GM12878 (cell line): ENCODE measurements around the gene CHN1.

Source experiments
- EZH2 ChIP-seq: IDR thresholded peaks from 2 replicates; pipeline ENCODE4 v1.6.1; 2012; ENCODE audit warnings: low read depth, mild to moderate bottlenecking, control low read depth, inconsistent platforms, low read length, borderline replicate concordance; ENCODE audit not compliant: control insufficient read depth
- POLR2A ChIP-seq: IDR thresholded peaks from 2 replicates; pipeline ENCODE4 v1.6.1; 2011; ENCODE audit warnings: low read depth, mild to moderate bottlenecking, low read length
- SMAD5 ChIP-seq: IDR thresholded peaks from 2 replicates; pipeline ENCODE4 v1.6.1; 2016; ENCODE audit warnings: antibody characterized with exemption, low read depth
- TF ChIP-seq, protein P1 (sequence below), 3 experiments: IDR thresholded peaks in 2 of 3; conservative IDR thresholded peaks in 1 of 3; 2 replicates each; pipeline ENCODE4 v1.5.1; 2011; ENCODE audit warnings: low read depth in 3 of 3, low read length in 3 of 3, mild to moderate bottlenecking in 3 of 3, control low read depth in 2 of 3, moderate library complexity in 2 of 3, inconsistent platforms in 1 of 3, mixed read lengths in 1 of 3; ENCODE audit not compliant: control insufficient read depth in 2 of 3, insufficient read depth in 1 of 3; ENCODE audit errors: extremely low read depth in 1 of 3
- TF ChIP-seq, protein P2 (sequence below): IDR thresholded peaks from 2 replicates; pipeline ENCODE4 v1.6.1; 2012; ENCODE audit warnings: mild to moderate bottlenecking, low read depth, low read length

DNA sequence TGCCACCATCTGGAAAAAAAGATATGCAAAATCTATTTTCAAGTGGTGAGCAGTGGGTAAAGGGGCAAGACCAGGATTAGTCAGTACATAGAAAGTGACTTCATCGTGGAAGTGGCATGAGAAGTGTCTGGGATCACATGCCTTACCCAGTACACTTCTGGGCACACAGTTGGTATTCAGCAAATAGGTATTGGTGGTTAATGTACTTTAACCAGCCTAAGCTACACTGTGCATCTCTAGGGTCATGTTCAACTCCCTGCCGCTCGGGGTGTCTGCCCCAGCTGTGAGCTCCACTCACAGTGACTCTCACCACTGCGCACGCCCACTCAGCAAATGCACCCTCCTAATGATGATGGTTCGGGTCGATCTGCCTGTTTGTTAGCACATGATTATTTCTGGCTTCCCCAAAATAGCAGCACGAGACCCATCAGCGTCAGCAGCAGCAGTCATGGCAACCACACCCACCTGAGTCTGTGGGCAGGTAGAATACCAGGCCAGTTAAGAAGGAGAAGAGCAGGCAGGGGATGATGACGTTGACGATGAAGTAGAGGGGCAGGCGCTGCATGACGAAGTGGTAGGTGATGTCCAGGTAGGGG lies 252.0 kb downstream of the CHN1 start:
- no peak for TF ChIP-seq SMAD5
- TF ChIP-seq, protein P1, sequence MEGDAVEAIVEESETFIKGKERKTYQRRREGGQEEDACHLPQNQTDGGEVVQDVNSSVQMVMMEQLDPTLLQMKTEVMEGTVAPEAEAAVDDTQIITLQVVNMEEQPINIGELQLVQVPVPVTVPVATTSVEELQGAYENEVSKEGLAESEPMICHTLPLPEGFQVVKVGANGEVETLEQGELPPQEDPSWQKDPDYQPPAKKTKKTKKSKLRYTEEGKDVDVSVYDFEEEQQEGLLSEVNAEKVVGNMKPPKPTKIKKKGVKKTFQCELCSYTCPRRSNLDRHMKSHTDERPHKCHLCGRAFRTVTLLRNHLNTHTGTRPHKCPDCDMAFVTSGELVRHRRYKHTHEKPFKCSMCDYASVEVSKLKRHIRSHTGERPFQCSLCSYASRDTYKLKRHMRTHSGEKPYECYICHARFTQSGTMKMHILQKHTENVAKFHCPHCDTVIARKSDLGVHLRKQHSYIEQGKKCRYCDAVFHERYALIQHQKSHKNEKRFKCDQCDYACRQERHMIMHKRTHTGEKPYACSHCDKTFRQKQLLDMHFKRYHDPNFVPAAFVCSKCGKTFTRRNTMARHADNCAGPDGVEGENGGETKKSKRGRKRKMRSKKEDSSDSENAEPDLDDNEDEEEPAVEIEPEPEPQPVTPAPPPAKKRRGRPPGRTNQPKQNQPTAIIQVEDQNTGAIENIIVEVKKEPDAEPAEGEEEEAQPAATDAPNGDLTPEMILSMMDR (IDR thresholded peaks at IDR 0.05 in 2 of 3, conservative IDR thresholded peaks at IDR 0.05 in 1 of 3; ENCODE audit: control insufficient read depth in 2 of 3, extremely low read depth in 1 of 3, insufficient read depth in 1 of 3, low read depth in 3 of 3, low read length in 3 of 3), result no peak
- TF ChIP-seq POLR2A, result no peak
- TF ChIP-seq, protein P2, sequence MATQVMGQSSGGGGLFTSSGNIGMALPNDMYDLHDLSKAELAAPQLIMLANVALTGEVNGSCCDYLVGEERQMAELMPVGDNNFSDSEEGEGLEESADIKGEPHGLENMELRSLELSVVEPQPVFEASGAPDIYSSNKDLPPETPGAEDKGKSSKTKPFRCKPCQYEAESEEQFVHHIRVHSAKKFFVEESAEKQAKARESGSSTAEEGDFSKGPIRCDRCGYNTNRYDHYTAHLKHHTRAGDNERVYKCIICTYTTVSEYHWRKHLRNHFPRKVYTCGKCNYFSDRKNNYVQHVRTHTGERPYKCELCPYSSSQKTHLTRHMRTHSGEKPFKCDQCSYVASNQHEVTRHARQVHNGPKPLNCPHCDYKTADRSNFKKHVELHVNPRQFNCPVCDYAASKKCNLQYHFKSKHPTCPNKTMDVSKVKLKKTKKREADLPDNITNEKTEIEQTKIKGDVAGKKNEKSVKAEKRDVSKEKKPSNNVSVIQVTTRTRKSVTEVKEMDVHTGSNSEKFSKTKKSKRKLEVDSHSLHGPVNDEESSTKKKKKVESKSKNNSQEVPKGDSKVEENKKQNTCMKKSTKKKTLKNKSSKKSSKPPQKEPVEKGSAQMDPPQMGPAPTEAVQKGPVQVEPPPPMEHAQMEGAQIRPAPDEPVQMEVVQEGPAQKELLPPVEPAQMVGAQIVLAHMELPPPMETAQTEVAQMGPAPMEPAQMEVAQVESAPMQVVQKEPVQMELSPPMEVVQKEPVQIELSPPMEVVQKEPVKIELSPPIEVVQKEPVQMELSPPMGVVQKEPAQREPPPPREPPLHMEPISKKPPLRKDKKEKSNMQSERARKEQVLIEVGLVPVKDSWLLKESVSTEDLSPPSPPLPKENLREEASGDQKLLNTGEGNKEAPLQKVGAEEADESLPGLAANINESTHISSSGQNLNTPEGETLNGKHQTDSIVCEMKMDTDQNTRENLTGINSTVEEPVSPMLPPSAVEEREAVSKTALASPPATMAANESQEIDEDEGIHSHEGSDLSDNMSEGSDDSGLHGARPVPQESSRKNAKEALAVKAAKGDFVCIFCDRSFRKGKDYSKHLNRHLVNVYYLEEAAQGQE, result no peak
- TF ChIP-seq EZH2, result no peak
